ENCODE results near the gene GPN3.
A peak's percentile ranks its signal among the peaks of the same experiment; 100 is the strongest.
"Not testable (repeated sequence)": the region's sequence is repeated elsewhere in the genome, so short reads cannot be mapped to it uniquely, and the experiment has no call there.

GPN3 gene

GRCh38 chr12:110436231-110436630, 31.8 kb downstream of the GPN3 start:
- no peak for DNase-seq

GRCh38 chr12:110431957-110432587, 36.0 kb downstream of the GPN3 start:
- DNase-seq = no peak

GRCh38 chr12:110429676-110430075, 38.4 kb downstream of the GPN3 start:
- not testable (repeated sequence) for DNase-seq

- DNase-seq = no peak
These were observed 41.7 kb downstream of the GPN3 start for GRCh38 chr12:110426406-110426805.

- no peak for DNase-seq
These were observed 43.8 kb downstream of the GPN3 start for GRCh38 chr12:110424237-110424636.

GRCh38 chr12:110421701-110422100, 46.4 kb downstream of the GPN3 start:
- DNase-seq = no peak

GRCh38 chr12:110421159-110421661, 46.8 kb downstream of the GPN3 start:
- DNase-seq = no peak

- not testable (repeated sequence) for DNase-seq
These were observed 47.4 kb downstream of the GPN3 start for GRCh38 chr12:110420644-110421043.

GRCh38 chr12:110417113-110417512, 50.9 kb downstream of the GPN3 start:
- DNase-seq = peak; percentile 30 to 40

- DNase-seq = not testable (repeated sequence)
These were observed 58.0 kb downstream of the GPN3 start for GRCh38 chr12:110410086-110410485.

GRCh38 chr12:110405126-110405662, 62.9 kb downstream of the GPN3 start:
- DNase-seq = not testable (repeated sequence)

GRCh38 chr12:110403976-110404682, 63.9 kb downstream of the GPN3 start:
- DNase-seq = peak; percentile 54 to 87

- DNase-seq = peak; percentile 83 to 93
These were observed 64.7 kb downstream of the GPN3 start, which contains the start of gene ANAPC7 for GRCh38 chr12:110403146-110403975. Gene ANAPC7, minus strand, starts transcription at chr12:110403708. Its CDS starts 81 bp downstream, at chr12:110403627.

Data from inflammatory macrophage treated with lipopolysaccharide for 1 hour (primary cell).